ENCODE measurements around the gene NGEF. TPM values are rescaled to one million over a fixed set of nuclear protein-coding genes. Genes with fewer than 3 reads are reported as not detected.

The NGEF gene
- total and polyA plus RNA-seq, 9 of the 15 experiments (the other 6 are each of a cell fraction or from before 2014, with no cell fraction given): 0.07 to 0.17 (median 0.09) TPM; not detected in 6

DNA sequence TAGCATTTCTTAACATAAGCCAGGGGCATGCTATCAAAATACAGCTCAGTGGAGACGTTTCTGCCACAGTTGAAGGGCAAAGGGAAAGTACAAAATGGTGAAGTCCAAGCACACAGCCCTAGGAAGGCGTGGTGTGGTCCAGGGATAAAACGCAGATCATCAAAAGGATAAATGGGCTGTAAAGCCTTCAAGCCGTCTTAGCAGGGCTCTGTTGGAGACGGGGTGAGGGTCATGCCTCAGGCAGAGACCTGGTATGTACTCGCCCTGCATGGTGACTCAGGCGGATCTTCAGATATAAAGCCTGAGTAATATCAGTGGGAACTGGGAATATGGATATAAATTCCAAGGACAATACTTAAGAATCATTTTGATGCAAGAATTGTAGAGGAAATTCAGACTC lies 61.2 kb downstream of the NGEF start (continued):
- TF ChIP-seq, protein P1, sequence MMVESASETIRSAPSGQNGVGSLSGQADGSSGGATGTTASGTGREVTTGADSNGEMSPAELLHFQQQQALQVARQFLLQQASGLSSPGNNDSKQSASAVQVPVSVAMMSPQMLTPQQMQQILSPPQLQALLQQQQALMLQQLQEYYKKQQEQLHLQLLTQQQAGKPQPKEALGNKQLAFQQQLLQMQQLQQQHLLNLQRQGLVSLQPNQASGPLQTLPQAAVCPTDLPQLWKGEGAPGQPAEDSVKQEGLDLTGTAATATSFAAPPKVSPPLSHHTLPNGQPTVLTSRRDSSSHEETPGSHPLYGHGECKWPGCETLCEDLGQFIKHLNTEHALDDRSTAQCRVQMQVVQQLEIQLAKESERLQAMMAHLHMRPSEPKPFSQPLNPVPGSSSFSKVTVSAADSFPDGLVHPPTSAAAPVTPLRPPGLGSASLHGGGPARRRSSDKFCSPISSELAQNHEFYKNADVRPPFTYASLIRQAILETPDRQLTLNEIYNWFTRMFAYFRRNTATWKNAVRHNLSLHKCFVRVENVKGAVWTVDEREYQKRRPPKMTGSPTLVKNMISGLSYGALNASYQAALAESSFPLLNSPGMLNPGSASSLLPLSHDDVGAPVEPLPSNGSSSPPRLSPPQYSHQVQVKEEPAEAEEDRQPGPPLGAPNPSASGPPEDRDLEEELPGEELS (CRISPR knock-in tag; IDR thresholded peaks at IDR 0.05; ENCODE audit: borderline replicate concordance): no peak
- TF ChIP-seq ZNF445 (CRISPR knock-in tag; IDR thresholded peaks at IDR 0.05; ENCODE audit: low read depth) (no peak), SMAD2 (IDR thresholded peaks at IDR 0.05; ENCODE audit: low read depth, low read length) (no peak)

DNA sequence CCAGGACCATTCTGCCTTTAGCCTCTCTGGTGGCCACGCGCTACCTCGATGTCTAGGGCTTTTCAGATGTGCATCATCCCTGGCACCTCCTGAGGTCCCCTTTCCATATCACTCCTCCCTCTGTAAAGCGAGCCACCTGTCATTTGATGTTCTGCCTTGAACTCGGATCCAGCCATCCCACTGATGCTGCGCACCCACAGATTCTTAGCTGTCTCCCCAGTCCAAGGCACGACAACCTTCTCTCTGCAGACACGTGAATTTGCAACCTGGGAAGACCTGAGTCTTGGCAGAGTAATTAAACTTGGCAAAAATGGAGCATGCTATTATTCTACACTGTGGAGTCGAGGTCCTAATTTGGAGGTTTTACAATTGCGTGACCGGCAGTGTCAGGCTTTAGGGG lies 61.9 kb downstream of the NGEF start:
- FAIRE-seq: no peak
- WGBS (ENCODE audit: insufficient coverage, low coverage, missing lambda C conversion rate): 6% methylated on average over 11 of the region's 11 CpGs
- ATAC-seq: no peak
- no peaks in the 10 kb centered on the region for H3K4me1 ChIP-seq (replicated peaks in 1 of 2; ENCODE audit: control insufficient read depth in 2 of 2, insufficient read depth in 2 of 2, low read length in 2 of 2)
- H3K4me3 ChIP-seq: no peak overlapping the region
- peaks cover 5 to 34% of the 10 kb centered on the region in 2 experiments; a peak in 4 of 5 replicates for H3K27me3 ChIP-seq (ENCODE audit: control insufficient read depth in 2 of 2, insufficient read depth in 2 of 2, low read length in 2 of 2)
- in situ Hi-C loops (cut with MboI): no loop called here
- no peak overlapping the region for H3K27ac ChIP-seq (ENCODE audit: extremely low read depth, low read depth, low read length)
- no peak for TF ChIP-seq ZNF584 (CRISPR knock-in tag; IDR thresholded peaks at IDR 0.05; ENCODE audit: low read depth)
- TF ChIP-seq, protein P2, sequence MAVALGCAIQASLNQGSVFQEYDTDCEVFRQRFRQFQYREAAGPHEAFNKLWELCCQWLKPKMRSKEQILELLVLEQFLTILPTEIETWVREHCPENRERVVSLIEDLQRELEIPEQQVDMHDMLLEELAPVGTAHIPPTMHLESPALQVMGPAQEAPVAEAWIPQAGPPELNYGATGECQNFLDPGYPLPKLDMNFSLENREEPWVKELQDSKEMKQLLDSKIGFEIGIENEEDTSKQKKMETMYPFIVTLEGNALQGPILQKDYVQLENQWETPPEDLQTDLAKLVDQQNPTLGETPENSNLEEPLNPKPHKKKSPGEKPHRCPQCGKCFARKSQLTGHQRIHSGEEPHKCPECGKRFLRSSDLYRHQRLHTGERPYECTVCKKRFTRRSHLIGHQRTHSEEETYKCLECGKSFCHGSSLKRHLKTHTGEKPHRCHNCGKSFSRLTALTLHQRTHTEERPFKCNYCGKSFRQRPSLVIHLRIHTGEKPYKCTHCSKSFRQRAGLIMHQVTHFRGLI (CRISPR knock-in tag; IDR thresholded peaks at IDR 0.05): no peak
- TF ChIP-seq SIX5 (IDR thresholded peaks at IDR 0.05; ENCODE audit: borderline replicate concordance in 1 of 2, insufficient read depth in 1 of 2, low read depth in 1 of 2, low read length in 2 of 2): no peak
- no peak for TF ChIP-seq ZNF24 (IDR thresholded peaks at IDR 0.05)
- TF ChIP-seq, protein P3, sequence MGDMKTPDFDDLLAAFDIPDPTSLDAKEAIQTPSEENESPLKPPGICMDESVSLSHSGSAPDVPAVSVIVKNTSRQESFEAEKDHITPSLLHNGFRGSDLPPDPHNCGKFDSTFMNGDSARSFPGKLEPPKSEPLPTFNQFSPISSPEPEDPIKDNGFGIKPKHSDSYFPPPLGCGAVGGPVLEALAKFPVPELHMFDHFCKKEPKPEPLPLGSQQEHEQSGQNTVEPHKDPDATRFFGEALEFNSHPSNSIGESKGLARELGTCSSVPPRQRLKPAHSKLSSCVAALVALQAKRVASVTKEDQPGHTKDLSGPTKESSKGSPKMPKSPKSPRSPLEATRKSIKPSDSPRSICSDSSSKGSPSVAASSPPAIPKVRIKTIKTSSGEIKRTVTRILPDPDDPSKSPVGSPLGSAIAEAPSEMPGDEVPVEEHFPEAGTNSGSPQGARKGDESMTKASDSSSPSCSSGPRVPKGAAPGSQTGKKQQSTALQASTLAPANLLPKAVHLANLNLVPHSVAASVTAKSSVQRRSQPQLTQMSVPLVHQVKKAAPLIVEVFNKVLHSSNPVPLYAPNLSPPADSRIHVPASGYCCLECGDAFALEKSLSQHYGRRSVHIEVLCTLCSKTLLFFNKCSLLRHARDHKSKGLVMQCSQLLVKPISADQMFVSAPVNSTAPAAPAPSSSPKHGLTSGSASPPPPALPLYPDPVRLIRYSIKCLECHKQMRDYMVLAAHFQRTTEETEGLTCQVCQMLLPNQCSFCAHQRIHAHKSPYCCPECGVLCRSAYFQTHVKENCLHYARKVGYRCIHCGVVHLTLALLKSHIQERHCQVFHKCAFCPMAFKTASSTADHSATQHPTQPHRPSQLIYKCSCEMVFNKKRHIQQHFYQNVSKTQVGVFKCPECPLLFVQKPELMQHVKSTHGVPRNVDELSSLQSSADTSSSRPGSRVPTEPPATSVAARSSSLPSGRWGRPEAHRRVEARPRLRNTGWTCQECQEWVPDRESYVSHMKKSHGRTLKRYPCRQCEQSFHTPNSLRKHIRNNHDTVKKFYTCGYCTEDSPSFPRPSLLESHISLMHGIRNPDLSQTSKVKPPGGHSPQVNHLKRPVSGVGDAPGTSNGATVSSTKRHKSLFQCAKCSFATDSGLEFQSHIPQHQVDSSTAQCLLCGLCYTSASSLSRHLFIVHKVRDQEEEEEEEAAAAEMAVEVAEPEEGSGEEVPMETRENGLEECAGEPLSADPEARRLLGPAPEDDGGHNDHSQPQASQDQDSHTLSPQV (IDR thresholded peaks at IDR 0.05): no peak
- TF ChIP-seq CCNT2 (IDR thresholded peaks at IDR 0.05; ENCODE audit: borderline replicate concordance, extremely low read depth, insufficient read length, low read depth, low read length): no peak
- no peaks in the 10 kb centered on the region for H4K20me1 ChIP-seq (replicated peaks; ENCODE audit: control insufficient read depth, insufficient read depth, low read length)
- H2AFZ ChIP-seq (ENCODE audit: low read depth, low read length): no peak overlapping the region
- H3K9me1 ChIP-seq (ENCODE audit: control insufficient read depth, insufficient read depth, low read length): no peaks in the 10 kb centered on the region
- ChIA-PET POLR2A (no interaction called here), CTCF (ENCODE audit: low intra/inter-chr PET ratio) (no interaction called here)
- no peaks in the 10 kb centered on the region for H3K36me3 ChIP-seq (ENCODE audit: control insufficient read depth, insufficient read depth, low read length)
- no peak for DNase-seq (ENCODE audit: extremely low read depth in 1 of 4, low spot score in 3 of 4)
- BruUV-seq (replicated peaks): no TSS peak
- intact Hi-C loops (cut with micrococcal nuclease): no loop called here
- no peaks in the 10 kb centered on the region for H3K79me2 ChIP-seq (ENCODE audit: control insufficient read depth, insufficient read depth, low read length)
- H3K9me3 ChIP-seq (replicated peaks; ENCODE audit: control insufficient read depth, insufficient read depth, low read depth, low read length): no peaks in the 10 kb centered on the region
- no peak overlapping the region for H3K4me2 ChIP-seq (ENCODE audit: insufficient read depth, low read length)
- H3K9ac ChIP-seq (ENCODE audit: insufficient read depth in 1 of 2, low read depth in 2 of 2, low read length in 2 of 2): no peak overlapping the region

Data from K562 (cell line).